GM19193 (cell line): Measurements from ENCODE around the gene FRMD4A.

ENCODE experiments used
- POLR2A ChIP-seq: IDR thresholded peaks from 4 replicates; pipeline ENCODE4 v1.6.1; 2011; ENCODE audit not compliant: insufficient read depth, insufficient read length; ENCODE audit errors: extremely low read depth

FRMD4A gene

GRCh38 chr10:13765641-13766341 lies 564.9 kb downstream of the FRMD4A start:
- no peak for TF ChIP-seq POLR2A

- TF ChIP-seq POLR2A, result no peak
Measured at GRCh38 chr10:13761490-13762091, 569.1 kb downstream of the FRMD4A start.

- TF ChIP-seq POLR2A, result no peak
Measured at GRCh38 chr10:13759168-13759567, 571.6 kb downstream of the FRMD4A start.

GRCh38 chr10:13758756-13759155 lies 572.0 kb downstream of the FRMD4A start:
- TF ChIP-seq POLR2A, result no peak

- TF ChIP-seq POLR2A, result no peak
Measured at GRCh38 chr10:13758312-13758711, 572.4 kb downstream of the FRMD4A start.

- no peak for TF ChIP-seq POLR2A
Measured at GRCh38 chr10:13754277-13754676, 576.4 kb downstream of the FRMD4A start.

GRCh38 chr10:13751191-13751764 lies 579.4 kb downstream of the FRMD4A start:
- TF ChIP-seq POLR2A, result no peak

- TF ChIP-seq POLR2A, result no peak
Measured at GRCh38 chr10:13750299-13751190, 580.2 kb downstream of the FRMD4A start.

- TF ChIP-seq POLR2A, result no peak
Measured at GRCh38 chr10:13745271-13745670, 585.5 kb downstream of the FRMD4A start.

GRCh38 chr10:13743963-13744362 lies 586.8 kb downstream of the FRMD4A start:
- no peak for TF ChIP-seq POLR2A

GRCh38 chr10:13743101-13743693 lies 587.5 kb downstream of the FRMD4A start:
- no peak for TF ChIP-seq POLR2A

GRCh38 chr10:13741438-13741837 lies 589.3 kb downstream of the FRMD4A start:
- TF ChIP-seq POLR2A, result no peak

GRCh38 chr10:13740461-13740860 lies 590.3 kb downstream of the FRMD4A start:
- no peak for TF ChIP-seq POLR2A

- TF ChIP-seq POLR2A, result no peak
Measured at GRCh38 chr10:13739183-13739582, 591.5 kb downstream of the FRMD4A start.

- no peak for TF ChIP-seq POLR2A
Measured at GRCh38 chr10:13736506-13736905, 594.2 kb downstream of the FRMD4A start.
